RWPE2 (cell line): Measurements from ENCODE around the gene SLC46A3.

Source experiments
- ATAC-seq: fragments of 200-7000 bp; cut with Tn5 transposase; 3 replicates; pipeline ENCODE4 v1.9.1; 2021; ENCODE audit warnings: low read depth
- DNase-seq: peaks from one replicate; pipeline ENCODE4 v3.0.0-alpha.2; 2020; ENCODE audit warnings: low spot score
- H3K27ac ChIP-seq: fragments of 450-650 bp; 2 replicates; pipeline ENCODE4 v1.5.1; 2017; ENCODE audit warnings: mild to moderate bottlenecking; ENCODE audit not compliant: poor library complexity, severe bottlenecking
- H3K27me3 ChIP-seq: fragments of 250-450 bp; sonication (Bioruptor Pico); 2 replicates; pipeline ENCODE4 v1.5.1; 2021; ENCODE audit warnings: mild to moderate bottlenecking, moderate library complexity; ENCODE audit not compliant: insufficient read depth, poor library complexity, severe bottlenecking
- H3K36me3 ChIP-seq: fragments of 250-450 bp; sonication (Bioruptor Pico); 2 replicates; pipeline ENCODE4 v1.5.1; 2020; ENCODE audit warnings: low read depth, mild to moderate bottlenecking, moderate library complexity
- H3K4me1 ChIP-seq: fragments of 250-450 bp; sonication (Bioruptor Pico); 2 replicates; pipeline ENCODE4 v1.5.1; 2021; ENCODE audit warnings: mild to moderate bottlenecking, moderate library complexity; ENCODE audit not compliant: insufficient read depth, poor library complexity, severe bottlenecking
- H3K4me3 ChIP-seq: fragments of 250-450 bp; sonication (Bioruptor Pico); 2 replicates; pipeline ENCODE4 v1.5.1; 2021; ENCODE audit warnings: mild to moderate bottlenecking, moderate library complexity; ENCODE audit not compliant: severe bottlenecking
- H3K9me3 ChIP-seq: fragments of 250-450 bp; sonication (Bioruptor Pico); 2 replicates; pipeline ENCODE4 v1.5.1; 2021; ENCODE audit warnings: mild to moderate bottlenecking, moderate library complexity; ENCODE audit not compliant: severe bottlenecking
- TF ChIP-seq, protein P1 (sequence below): fragments of 450-650 bp; IDR thresholded peaks from one replicate; pipeline ENCODE4 v1.5.1; 2017; ENCODE audit warnings: mild to moderate bottlenecking, moderate library complexity; ENCODE audit not compliant: poor library complexity, severe bottlenecking

SLC46A3 gene

DNA sequence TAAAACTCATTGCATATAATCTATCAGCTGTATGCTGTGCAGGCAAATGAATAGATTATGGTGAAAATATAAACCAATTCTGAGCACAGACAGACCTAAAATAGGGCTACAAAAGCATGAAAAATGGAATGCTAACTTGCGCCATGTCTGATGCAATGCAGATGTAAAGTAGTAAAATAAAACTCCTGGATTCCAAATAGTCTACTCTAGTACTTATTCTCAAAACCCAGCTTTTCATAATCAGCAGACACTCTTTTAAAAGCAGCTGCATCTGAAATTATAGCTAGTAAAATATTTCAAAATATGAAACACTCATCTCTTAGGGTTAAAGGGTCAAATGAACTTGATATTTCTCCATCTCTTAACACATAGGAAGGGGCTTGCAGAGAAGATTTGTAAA, 64.5 kb downstream of the SLC46A3 start:
- Histone ChIP-seq H3K4me3 (no peak overlapping the region), H3K36me3 (0 out of 2 replicates have a peak, but pooled peaks cover 9% of the 10 kb centered on the region), H3K27me3 (no peaks in the 10 kb centered on the region), H3K9me3 (no peaks in the 10 kb centered on the region), H3K4me1 (peaks cover 11% of the 10 kb centered on the region), H3K27ac (no peak overlapping the region)
- no peak for ATAC-seq
- TF ChIP-seq, protein P1, sequence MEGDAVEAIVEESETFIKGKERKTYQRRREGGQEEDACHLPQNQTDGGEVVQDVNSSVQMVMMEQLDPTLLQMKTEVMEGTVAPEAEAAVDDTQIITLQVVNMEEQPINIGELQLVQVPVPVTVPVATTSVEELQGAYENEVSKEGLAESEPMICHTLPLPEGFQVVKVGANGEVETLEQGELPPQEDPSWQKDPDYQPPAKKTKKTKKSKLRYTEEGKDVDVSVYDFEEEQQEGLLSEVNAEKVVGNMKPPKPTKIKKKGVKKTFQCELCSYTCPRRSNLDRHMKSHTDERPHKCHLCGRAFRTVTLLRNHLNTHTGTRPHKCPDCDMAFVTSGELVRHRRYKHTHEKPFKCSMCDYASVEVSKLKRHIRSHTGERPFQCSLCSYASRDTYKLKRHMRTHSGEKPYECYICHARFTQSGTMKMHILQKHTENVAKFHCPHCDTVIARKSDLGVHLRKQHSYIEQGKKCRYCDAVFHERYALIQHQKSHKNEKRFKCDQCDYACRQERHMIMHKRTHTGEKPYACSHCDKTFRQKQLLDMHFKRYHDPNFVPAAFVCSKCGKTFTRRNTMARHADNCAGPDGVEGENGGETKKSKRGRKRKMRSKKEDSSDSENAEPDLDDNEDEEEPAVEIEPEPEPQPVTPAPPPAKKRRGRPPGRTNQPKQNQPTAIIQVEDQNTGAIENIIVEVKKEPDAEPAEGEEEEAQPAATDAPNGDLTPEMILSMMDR: no peak
- DNase-seq: no peak

DNA sequence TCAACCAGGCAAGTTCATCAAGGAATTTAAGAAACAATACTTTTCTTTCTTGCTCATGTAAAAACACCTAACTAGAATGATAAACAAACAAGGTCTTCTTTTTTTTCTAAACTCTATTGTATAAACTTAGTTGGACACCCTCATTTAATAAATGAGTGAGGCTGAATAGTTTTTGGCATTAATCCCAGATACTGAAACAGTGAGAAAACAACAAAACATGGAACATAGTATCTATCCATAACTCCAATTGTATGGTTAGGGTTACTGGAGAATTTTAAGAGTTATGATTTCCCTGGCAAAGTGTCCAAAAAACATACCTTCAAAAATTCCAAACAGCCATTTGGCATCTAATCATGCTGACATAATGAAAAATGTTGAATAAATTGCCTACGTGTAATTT, 65.7 kb downstream of the SLC46A3 start:
- Histone ChIP-seq H3K4me1 (peaks cover 11% of the 10 kb centered on the region), H3K4me3 (no peak overlapping the region), H3K9me3 (no peaks in the 10 kb centered on the region), H3K27ac (no peak overlapping the region), H3K27me3 (no peaks in the 10 kb centered on the region), H3K36me3 (0 out of 2 replicates have a peak, but pooled peaks cover 9% of the 10 kb centered on the region)
- ATAC-seq (no peak), DNase-seq (no peak)
- TF ChIP-seq, protein P1: no peak

- Histone ChIP-seq H3K4me3 (no peak overlapping the region), H3K36me3 (0 out of 2 replicates have a peak, but pooled peaks cover 9% of the 10 kb centered on the region), H3K27ac (no peak overlapping the region)
These were observed 66.9 kb downstream of the SLC46A3 start for GRCh38 chr13:28651810-28652401.

DNA sequence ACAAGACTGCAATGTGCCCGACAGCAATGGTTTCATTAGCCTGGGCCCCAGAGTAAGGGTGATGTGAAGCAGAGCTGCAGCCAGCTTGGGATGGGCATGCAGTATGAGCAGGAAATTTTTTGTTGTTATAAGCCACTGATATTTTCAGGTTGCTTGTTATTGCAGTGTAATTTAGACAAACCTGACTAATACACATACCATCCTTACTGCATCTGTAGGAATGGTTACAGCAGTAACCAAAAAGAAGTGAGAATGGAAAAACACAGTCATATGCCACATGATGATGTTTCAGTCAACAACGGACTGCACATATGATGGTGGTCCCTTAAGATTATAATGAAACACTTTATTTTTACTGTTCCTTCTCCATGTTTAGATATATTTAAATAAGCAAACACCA, 68.5 kb downstream of the SLC46A3 start:
- H3K27me3 ChIP-seq: no peaks in the 10 kb centered on the region
- H3K36me3 ChIP-seq: 0 out of 2 replicates have a peak, but pooled peaks cover 9% of the 10 kb centered on the region
- no peak overlapping the region for H3K4me3 ChIP-seq
- H3K4me1 ChIP-seq: peaks cover under 1% of the 10 kb centered on the region
- ATAC-seq (no peak), DNase-seq (no peak)
- TF ChIP-seq, protein P1: no peak
- H3K27ac ChIP-seq: no peak overlapping the region
- H3K9me3 ChIP-seq: no peaks in the 10 kb centered on the region

More at GRCh38 chr13:28651810-28652401, 66.9 kb downstream of the SLC46A3 start:
- Histone ChIP-seq H3K27me3 (no peaks in the 10 kb centered on the region), H3K4me1 (peaks cover 5% of the 10 kb centered on the region), H3K9me3 (no peaks in the 10 kb centered on the region)
- DNase-seq: no peak
- no peak for ATAC-seq
- TF ChIP-seq, protein P1: no peak
